Fibroblast of skin of right quadriceps (primary cell): ENCODE results near the gene FOSL2.

Experiments used
- DNase-seq: peaks from one replicate; pipeline ENCODE4 v3.0.0-alpha.2; 2013

The FOSL2 gene

GRCh38 chr2:28453396-28453795 is 60.7 kb downstream of the FOSL2 start:
- DNase-seq, result no peak

- DNase-seq, result peak; percentile 52
Measured at GRCh38 chr2:28454016-28454930, 61.6 kb downstream of the FOSL2 start.

GRCh38 chr2:28457237-28457636 is 64.6 kb downstream of the FOSL2 start:
- no peak for DNase-seq

GRCh38 chr2:28461056-28461455 is 68.4 kb downstream of the FOSL2 start:
- no peak for DNase-seq

GRCh38 chr2:28462122-28462521 is 69.5 kb downstream of the FOSL2 start:
- no peak for DNase-seq

GRCh38 chr2:28463211-28463816 is 70.7 kb downstream of the FOSL2 start:
- DNase-seq, result no peak

- peak; percentile 20 for DNase-seq
Measured at GRCh38 chr2:28463893-28464292, 71.2 kb downstream of the FOSL2 start.

- no peak for DNase-seq
Measured at GRCh38 chr2:28465148-28465885, 72.7 kb downstream of the FOSL2 start.
